Activated naive CD8-positive, alpha-beta T cell treated with anti-CD3 and anti-CD28 coated beads, Interleukin-2, amount 50 U/mL, for 16 hours (primary cell): ENCODE measurements around the gene RHBDD2.

Source experiments
- DNase-seq: peaks from one replicate; pipeline ENCODE4 v3.0.0-alpha.2; 2020; ENCODE audit warnings: low read depth, low spot score

The RHBDD2 gene

DNA sequence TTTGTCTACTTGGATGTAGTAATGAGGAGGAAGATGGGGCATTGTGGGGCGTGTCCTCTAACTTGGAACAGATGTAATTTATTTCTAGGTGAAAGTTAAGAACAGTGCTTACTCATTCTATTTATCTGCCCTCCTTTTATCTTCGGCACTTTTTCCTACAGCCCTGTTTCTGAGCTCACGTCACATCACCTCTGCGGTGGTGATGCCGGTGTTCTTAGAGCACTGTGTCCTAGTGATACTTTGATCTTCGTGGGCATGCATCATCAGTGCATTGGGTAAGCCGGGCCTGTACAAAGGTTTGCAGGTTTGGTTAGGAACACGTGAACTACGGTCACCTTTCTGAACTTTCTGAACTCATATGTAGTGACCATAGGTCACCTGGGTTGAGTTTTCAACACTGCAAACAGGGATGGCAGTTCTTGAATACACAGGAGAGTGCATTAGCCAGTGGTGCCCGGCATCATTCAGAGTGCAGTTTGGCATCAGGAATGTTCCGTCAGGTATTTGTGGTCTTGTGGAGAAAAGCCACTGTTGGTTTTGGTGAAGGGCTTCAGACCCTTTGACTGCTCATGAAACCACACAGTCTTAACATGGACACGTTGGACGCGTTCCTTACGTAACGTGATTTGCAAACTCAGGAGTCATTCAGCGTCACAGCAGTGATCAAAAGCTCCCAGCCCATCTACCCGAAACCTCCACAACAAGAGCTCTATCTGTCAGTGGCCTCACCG is 41.8 kb downstream of the RHBDD2 start:
- no peak for DNase-seq

DNA sequence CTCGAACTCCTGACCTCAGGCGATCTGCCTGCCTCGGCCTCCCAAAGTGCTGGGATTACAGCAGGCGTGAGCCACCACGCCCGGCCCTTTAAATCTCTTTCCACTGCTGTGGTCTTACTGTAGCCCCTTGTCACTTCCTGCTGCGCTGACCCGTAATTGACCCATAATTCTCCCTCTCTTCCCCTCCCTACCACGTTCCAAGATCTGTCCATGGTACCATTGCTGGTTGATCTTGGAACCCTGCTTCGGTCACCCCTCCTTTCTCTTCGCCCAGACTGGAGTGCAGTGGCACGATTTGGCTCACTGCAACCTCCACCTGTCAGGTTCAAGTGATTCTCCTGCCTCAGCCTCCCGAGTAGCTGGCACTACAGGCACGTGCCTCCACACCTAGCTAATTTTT is 42.6 kb downstream of the RHBDD2 start:
- no peak for DNase-seq

DNA sequence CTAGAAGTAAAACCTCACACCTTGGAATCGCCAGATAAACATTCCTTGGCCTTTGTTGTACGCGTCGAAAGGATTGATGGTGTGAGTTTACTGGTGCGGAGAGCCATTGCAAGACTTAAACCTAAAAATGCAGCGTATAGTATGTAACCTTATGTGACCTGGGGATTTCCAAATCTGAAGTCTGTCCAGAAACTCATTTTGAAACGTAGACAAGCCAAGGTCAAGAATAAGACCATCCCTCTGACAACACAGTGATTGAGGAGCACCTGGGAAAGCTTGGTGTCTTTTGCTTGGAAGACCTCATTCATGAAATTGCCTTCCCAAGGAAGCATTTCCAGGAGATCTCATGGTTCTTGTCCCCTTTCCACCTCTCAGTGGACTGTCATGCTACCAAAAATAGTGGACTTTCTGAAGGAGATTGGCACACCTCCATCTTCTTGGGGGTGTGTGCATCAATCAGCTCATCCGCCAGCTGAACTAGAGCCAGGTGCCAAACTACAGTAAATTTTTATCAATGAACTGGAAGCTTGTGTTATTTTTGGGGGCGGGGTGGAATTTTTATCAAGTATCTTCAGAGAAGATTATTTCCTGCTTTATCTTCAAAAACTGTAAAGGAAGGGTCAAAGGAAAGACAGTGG is 44.3 kb downstream of the RHBDD2 start:
- no peak for DNase-seq

DNA sequence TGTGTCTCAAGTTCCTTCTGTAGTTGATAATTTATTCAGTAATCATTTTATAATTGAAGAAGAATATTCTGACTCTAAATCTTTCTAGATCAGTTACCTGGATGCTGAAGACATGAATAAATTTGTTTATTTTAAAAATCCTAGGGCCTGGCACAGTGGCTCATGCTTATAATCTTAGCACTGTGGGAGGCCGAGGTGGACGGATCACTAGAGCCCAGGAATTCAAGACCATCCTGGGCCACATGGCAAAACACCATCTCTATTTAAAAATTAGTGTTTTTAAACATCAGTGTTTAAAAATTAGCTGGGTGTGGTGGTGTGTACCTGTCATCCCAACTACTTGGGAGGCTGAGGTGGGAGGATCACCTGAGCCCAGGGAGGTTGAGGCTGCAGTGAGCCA is 45.4 kb downstream of the RHBDD2 start:
- DNase-seq: no peak

DNA sequence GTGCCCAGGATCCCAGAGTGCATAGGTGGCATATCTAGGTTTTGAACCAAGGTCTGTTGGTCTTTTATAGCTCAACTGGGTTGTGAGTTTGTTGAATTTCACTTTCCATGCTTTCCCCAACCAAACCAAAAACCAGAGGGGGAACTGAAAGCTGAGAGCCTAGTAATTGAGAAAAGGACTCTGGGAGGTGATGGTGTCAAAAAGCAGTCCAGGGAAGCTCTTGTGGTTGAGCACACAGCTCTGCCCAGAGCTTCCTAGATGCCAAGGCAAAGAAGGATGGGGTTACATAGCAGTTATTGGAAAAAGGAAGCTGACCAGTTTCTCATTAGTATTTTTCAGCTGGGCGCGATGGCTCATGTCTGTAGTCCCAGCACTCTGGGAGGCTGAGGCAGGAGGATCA is 46.1 kb downstream of the RHBDD2 start:
- DNase-seq: no peak

DNA sequence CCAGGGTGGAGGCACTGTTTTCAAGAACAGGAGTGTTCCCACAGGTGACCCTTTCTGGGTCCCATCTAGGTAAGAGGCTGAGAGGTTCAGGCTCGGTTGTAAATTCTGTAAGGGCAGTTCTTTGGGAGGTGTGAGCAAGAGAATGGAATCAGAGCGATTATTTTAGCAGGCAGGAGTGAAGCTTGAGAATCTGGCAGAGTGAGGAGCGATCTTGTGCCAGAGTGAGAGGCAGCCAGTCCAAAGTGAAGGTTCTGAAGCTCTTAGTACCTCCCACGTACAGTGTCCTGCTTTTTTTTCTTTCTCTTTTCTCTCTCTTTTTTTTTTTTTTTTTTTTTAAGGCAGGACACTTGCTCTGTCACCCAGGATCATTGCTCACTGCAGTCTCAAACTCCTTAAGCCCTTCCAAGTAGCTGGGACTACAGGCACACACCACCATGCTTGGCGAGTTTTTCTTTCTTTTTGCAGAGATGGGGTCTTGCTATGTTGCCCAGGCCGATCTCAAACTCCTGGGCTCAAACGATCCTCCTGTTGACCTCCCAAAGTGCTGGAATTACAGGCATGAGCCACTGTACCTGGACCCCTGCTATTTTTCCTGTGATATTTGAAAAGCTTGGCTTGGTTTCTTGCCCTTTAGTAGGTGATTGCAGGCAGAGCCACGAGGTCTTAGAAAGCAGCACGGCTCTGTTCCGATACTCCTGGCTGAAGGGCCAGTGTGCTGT is 47.0 kb downstream of the RHBDD2 start:
- DNase-seq: no peak

DNA sequence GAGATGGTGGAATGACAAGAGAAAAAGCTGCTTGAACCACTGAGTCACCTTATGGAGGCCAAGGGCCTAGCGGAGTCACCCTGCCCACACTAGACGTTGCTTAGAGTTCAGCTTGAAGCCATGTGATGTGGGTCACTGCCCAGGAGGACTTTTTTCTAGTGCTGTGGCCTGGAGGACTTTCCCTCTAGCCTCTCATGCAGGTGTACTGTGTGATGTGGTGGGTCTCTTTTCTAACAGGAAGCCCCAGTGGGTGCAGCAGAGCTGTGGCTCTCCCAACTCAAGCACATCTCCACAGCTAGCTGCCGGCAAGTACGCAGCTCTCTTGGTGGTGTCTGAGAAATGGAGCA is 49.7 kb downstream of the RHBDD2 start:
- no peak for DNase-seq

DNA sequence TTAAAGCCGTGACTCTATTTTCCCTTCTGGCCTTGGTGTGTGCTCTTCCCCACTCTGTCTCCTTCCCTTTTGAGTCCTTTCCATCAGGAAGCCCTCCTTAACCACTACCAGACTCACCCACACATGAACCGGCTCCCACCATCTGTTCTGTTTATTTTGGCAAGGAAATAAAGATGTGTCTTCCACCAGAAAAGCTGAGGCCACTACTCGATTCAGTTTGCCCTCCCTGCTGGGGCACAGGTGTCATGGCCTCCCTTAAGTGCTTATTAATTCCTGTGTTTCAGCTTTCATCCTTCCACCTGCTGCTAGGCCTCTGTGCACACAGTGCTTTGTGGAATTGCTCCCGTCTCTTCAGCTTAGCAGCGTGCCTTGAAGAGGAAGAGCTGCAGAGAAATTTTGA is 52.8 kb downstream of the RHBDD2 start:
- no peak for DNase-seq

DNA sequence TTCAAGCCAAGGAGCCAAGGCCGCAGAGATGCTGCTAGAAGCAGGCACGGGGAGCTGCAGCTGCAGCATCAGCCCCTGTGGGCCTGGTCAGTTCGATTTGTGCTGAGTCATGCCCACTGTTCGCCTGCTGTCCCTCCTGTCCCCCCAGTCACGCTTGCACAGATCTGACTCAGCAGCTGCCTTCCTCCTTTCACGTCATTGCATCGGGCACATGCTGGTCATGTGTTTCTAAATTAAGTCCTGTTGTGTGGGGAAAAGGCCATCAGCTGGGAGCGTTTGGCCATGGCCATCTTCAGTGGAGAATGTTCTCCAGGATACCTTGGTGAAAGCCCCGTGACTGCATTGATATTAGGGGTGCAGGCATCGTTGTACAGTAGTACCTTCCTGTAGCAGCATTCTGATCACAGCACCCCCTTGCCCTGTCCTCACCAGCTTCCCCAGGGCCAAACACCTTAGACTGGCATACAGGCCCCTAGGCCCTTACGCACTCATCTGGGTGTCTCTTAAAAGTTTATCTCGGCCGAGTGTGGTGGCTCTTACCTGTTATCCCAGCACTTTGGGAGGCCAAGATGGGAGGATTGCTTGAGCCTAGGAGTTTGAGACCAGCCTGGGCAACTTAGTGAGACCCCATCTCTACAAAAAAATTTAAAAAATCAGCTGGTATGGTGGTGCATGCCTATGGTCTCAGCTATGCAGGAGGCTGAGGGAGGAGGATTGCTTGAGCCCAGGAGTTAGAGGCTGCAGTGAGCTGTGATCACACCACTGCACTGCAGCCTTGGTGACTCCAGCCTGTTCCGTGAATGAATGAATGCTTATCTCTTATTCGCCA is 59.3 kb downstream of the RHBDD2 start:
- no peak for DNase-seq
